Neutrophil (primary cell): ENCODE results near the gene CPED1.
"Not testable (repeated sequence)": the region's sequence is repeated elsewhere in the genome, so short reads cannot be mapped to it uniquely, and the experiment has no call there.

Experiments used
- H3K27ac ChIP-seq: fragments of 200-600 bp; sonication (generic); 2 replicates; pipeline ENCODE4 v1.5.1; 2016; ENCODE audit warnings: mild to moderate bottlenecking, moderate library complexity
- H3K27me3 ChIP-seq: fragments of 200-600 bp; sonication (generic); 2 replicates; pipeline ENCODE4 v1.6.0; 2016; ENCODE audit warnings: mild to moderate bottlenecking
- H3K36me3 ChIP-seq: fragments of 200-600 bp; sonication (generic); 2 replicates; pipeline ENCODE4 v1.5.1; 2017
- H3K4me1 ChIP-seq, 2 experiments: fragments of 200-600 bp in 1 of 2; sonication (generic) in 1 of 2; 1 replicate in 1 of 2; 2 replicates in 1 of 2; pipeline versions ENCODE4 v1.5.1 to v1.6.1; 2013 to 2016; ENCODE audit warnings: low read depth in 1 of 2, low read length in 1 of 2, mild to moderate bottlenecking in 1 of 2, moderate library complexity in 1 of 2; ENCODE audit not compliant: control insufficient read depth in 1 of 2, insufficient read depth in 1 of 2
- H3K4me3 ChIP-seq, 2 experiments: fragments of 200-600 bp in 1 of 2; sonication (generic) in 1 of 2; 1 replicate in 1 of 2; 2 replicates in 1 of 2; pipeline ENCODE4 v1.5.1; 2013 to 2016; ENCODE audit warnings: low read depth in 1 of 2, low read length in 1 of 2, mild to moderate bottlenecking in 1 of 2, moderate library complexity in 1 of 2
- H3K9me3 ChIP-seq: fragments of 200-600 bp; sonication (generic); 2 replicates; pipeline ENCODE4 v1.5.1; 2016
- TF ChIP-seq, protein P1 (sequence below): fragments of 200-600 bp; sonication (generic); IDR thresholded peaks from 2 replicates; pipeline ENCODE4 v1.5.1; 2016; ENCODE audit warnings: antibody characterized with exemption

The CPED1 gene

GRCh38 chr7:121054925-121055324 lies 66.4 kb downstream of the CPED1 start:
- Histone ChIP-seq H3K4me1 (no peaks in the 10 kb centered on the region), H3K36me3 (no peaks in the 10 kb centered on the region), H3K9me3 (no peaks in the 10 kb centered on the region), H3K27ac (no peak overlapping the region), H3K4me3 (no peak overlapping the region), H3K27me3 (no peaks in the 10 kb centered on the region)
- TF ChIP-seq, protein P1, sequence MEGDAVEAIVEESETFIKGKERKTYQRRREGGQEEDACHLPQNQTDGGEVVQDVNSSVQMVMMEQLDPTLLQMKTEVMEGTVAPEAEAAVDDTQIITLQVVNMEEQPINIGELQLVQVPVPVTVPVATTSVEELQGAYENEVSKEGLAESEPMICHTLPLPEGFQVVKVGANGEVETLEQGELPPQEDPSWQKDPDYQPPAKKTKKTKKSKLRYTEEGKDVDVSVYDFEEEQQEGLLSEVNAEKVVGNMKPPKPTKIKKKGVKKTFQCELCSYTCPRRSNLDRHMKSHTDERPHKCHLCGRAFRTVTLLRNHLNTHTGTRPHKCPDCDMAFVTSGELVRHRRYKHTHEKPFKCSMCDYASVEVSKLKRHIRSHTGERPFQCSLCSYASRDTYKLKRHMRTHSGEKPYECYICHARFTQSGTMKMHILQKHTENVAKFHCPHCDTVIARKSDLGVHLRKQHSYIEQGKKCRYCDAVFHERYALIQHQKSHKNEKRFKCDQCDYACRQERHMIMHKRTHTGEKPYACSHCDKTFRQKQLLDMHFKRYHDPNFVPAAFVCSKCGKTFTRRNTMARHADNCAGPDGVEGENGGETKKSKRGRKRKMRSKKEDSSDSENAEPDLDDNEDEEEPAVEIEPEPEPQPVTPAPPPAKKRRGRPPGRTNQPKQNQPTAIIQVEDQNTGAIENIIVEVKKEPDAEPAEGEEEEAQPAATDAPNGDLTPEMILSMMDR = no peak

DNA sequence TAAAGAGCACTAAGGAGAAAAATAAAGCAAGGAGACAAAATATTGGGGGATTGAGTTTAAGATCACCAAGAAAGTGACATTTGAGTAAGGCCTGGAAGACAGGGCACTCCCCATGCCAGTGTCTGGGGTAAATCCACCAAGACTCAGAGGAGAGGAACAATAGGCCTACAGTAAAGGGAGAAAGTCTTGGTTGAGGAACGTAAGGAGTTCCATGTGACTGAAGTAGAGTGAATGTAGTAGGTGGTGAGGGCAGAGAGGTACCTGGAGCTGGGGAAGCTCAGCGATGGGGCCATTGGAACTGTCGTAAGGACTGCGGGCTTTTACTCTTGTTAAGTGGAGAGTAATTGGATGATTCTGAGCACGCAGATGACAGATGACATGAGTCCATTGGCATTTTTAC lies 69.4 kb downstream of the CPED1 start:
- TF ChIP-seq, protein P1 = no peak
- H3K9me3 ChIP-seq = no peaks in the 10 kb centered on the region
- no peak overlapping the region for H3K27ac ChIP-seq
- no peak overlapping the region for H3K4me3 ChIP-seq
- H3K27me3 ChIP-seq = no peaks in the 10 kb centered on the region
- no peaks in the 10 kb centered on the region for H3K4me1 ChIP-seq
- no peaks in the 10 kb centered on the region for H3K36me3 ChIP-seq

GRCh38 chr7:121058975-121059374 lies 70.5 kb downstream of the CPED1 start:
- no peaks in the 10 kb centered on the region for H3K4me1 ChIP-seq
- H3K27ac ChIP-seq = no peak overlapping the region
- no peaks in the 10 kb centered on the region for H3K36me3 ChIP-seq
- no peaks in the 10 kb centered on the region for H3K9me3 ChIP-seq
- H3K27me3 ChIP-seq = no peaks in the 10 kb centered on the region
- no peak overlapping the region for H3K4me3 ChIP-seq
- TF ChIP-seq, protein P1 = no peak

DNA sequence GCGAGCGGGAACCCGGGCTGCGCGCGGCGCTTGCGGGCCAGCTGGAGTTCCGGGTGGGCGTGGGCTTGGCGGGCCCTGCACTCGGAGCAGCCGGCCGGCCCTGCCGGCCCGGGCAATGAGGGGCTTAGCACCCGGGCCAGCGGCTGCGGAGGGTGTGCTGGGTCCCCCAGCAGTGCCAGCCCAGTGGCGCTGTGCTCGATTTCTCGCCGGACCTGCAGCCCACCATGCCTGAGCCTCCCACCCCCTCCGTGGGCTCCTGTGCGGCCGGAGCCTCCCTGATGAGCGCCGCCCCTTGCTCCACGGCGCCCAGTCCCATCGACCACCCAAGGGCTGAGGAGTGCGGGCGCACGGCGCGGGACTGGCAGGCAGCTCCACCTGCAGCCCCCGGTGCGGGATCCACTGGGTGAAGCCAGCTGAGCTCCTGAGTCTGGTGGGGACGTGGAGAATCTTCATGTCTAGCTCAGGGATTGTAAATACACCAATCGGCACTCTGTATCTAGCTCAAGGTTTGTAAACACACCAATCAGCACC lies 71.5 kb downstream of the CPED1 start:
- not testable (repeated sequence) for H3K9me3 ChIP-seq, H3K27me3 ChIP-seq, H3K4me1 ChIP-seq, H3K27ac ChIP-seq, H3K36me3 ChIP-seq, H3K4me3 ChIP-seq

- no peaks in the 10 kb centered on the region for H3K36me3 ChIP-seq
- H3K27me3 ChIP-seq = no peaks in the 10 kb centered on the region
- no peak overlapping the region for H3K4me3 ChIP-seq
- no peaks in the 10 kb centered on the region for H3K4me1 ChIP-seq
- TF ChIP-seq, protein P1 = no peak
- H3K9me3 ChIP-seq = no peaks in the 10 kb centered on the region
- H3K27ac ChIP-seq = no peak overlapping the region
Measured at GRCh38 chr7:121061677-121062582, 73.4 kb downstream of the CPED1 start.

DNA sequence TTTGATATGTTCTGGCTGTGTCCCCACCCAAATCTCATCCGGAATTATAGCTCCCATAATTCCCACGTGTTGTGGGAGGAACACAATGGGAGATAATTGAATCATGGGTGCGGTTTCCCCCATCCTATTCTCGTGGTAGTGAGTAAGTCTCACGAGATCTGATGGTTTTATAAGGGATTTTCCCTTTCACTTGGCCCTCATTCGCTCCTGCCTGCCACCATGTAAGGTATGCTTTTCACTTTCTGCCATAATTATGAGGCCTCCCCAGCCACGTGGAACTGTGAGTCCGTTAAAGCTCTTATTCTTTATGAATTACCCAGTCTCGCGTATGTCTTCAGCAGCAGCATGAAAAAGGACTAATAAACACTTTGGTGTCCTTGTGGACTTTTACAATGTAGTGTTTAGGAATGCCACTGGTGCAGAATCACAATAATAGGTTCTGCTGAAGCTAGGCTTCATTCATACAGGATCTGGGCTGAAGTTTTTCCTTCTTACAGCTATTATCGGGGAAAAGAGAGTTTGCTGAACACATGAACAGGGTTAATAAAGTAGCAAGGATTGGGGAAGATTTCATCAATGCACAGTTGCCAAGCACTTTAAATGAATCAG lies 74.3 kb downstream of the CPED1 start:
- Histone ChIP-seq H3K4me1 (no peaks in the 10 kb centered on the region), H3K4me3 (no peak overlapping the region), H3K9me3 (no peaks in the 10 kb centered on the region), H3K27ac (no peak overlapping the region), H3K36me3 (no peaks in the 10 kb centered on the region), H3K27me3 (no peaks in the 10 kb centered on the region)
- TF ChIP-seq, protein P1 = no peak

GRCh38 chr7:121067717-121068116 lies 79.2 kb downstream of the CPED1 start:
- not testable (repeated sequence) for H3K36me3 ChIP-seq, H3K9me3 ChIP-seq, H3K27me3 ChIP-seq, H3K27ac ChIP-seq, H3K4me3 ChIP-seq, H3K4me1 ChIP-seq
